ENCODE results near the gene DCP1A. TPM values are rescaled to one million over a fixed set of nuclear protein-coding genes. Genes with fewer than 3 reads are reported as not detected.

The DCP1A gene
- total RNA-seq, 1 donor from 2014 or later = 25.0 TPM

DNA sequence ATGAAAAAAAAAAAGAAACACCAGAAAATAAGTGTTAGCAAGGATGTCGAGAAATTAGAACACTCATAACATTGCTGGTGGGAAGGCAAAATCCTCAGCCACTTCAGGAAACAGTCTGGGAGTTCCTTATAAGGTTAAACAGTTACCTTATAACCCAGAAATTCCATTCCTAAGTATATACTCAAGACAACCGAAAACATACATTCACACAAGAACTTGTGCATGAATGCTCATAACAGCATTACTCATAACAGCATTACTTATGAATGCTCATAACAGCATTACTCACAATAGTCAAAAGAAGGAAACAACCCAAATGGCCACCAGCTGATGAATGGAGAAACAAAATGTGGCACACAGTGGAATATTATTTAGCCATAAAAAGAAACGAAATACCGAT, 34.8 kb upstream of the DCP1A start:
- H3K9ac ChIP-seq (ENCODE audit: low read length) = no peak overlapping the region
- TF ChIP-seq EZH2 (IDR thresholded peaks at IDR 0.05; ENCODE audit: insufficient read depth, low read length) = no peak
- TF ChIP-seq, protein P1, sequence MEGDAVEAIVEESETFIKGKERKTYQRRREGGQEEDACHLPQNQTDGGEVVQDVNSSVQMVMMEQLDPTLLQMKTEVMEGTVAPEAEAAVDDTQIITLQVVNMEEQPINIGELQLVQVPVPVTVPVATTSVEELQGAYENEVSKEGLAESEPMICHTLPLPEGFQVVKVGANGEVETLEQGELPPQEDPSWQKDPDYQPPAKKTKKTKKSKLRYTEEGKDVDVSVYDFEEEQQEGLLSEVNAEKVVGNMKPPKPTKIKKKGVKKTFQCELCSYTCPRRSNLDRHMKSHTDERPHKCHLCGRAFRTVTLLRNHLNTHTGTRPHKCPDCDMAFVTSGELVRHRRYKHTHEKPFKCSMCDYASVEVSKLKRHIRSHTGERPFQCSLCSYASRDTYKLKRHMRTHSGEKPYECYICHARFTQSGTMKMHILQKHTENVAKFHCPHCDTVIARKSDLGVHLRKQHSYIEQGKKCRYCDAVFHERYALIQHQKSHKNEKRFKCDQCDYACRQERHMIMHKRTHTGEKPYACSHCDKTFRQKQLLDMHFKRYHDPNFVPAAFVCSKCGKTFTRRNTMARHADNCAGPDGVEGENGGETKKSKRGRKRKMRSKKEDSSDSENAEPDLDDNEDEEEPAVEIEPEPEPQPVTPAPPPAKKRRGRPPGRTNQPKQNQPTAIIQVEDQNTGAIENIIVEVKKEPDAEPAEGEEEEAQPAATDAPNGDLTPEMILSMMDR (IDR thresholded peaks at IDR 0.05; ENCODE audit: insufficient read depth, low read depth, low read length) = no peak
- H3K79me2 ChIP-seq (ENCODE audit: insufficient read depth, low read length) = no peaks in the 10 kb centered on the region
- Mint-ChIP-seq H3K4me3 (ENCODE audit: unreplicated experiment) (no peak overlapping the region), H3K27me3 (ENCODE audit: low read depth, unreplicated experiment) (peaks cover 12% of the 10 kb centered on the region), H3K9me3 (ENCODE audit: unreplicated experiment) (peaks cover 5% of the 10 kb centered on the region), H3K36me3 (ENCODE audit: low read depth, unreplicated experiment) (no peaks in the 10 kb centered on the region), H3K4me1 (ENCODE audit: low read depth, unreplicated experiment) (peaks cover 2% of the 10 kb centered on the region), H3K27ac (ENCODE audit: unreplicated experiment) (no peak overlapping the region)
- H2AFZ ChIP-seq (ENCODE audit: low read depth, low read length) = no peak overlapping the region
- no peaks in the 10 kb centered on the region for H4K20me1 ChIP-seq (ENCODE audit: insufficient read depth, low read length)
- H3K27ac ChIP-seq (ENCODE audit: low read depth, low read length) = no peak overlapping the region
- no peaks in the 10 kb centered on the region for H3K4me1 ChIP-seq (ENCODE audit: insufficient read depth, low read length)
- peak; percentile 56 for FAIRE-seq
- H3K4me2 ChIP-seq (ENCODE audit: low read length) = no peak overlapping the region
- no peaks in the 10 kb centered on the region for H3K9me3 ChIP-seq (ENCODE audit: insufficient read depth, low read depth, low read length)
- H3K36me3 ChIP-seq (ENCODE audit: insufficient read depth, low read length) = no peaks in the 10 kb centered on the region
- DNase-seq (ENCODE audit: low read depth) = peak; percentile 23
- no peak overlapping the region for H3K4me3 ChIP-seq (ENCODE audit: insufficient read depth, low read depth, low read length)
- peaks cover 1% of the 10 kb centered on the region for H3K27me3 ChIP-seq (ENCODE audit: insufficient read depth, low read length)

DNA sequence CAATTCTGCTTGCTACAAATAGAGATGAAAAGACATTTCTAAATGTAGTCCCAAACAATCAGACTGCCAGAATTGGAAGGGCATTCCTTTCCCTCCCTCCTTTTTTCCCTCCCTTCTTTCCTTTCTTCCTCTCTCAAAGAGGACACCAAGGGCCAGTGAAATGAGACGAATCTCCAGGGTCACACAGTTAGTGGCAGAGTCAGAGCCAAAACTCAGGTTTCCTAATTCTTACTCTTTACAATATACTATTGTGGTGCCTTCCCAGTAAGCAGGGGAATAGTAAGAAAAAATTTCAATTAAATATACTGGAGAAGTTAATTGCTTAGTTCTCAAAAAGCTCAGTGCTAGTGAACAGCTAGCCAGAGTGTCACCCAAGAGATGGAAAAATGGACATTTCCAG, 33.0 kb upstream of the DCP1A start:
- no peaks in the 10 kb centered on the region for H3K79me2 ChIP-seq (ENCODE audit: insufficient read depth, low read length)
- H3K9me3 ChIP-seq (ENCODE audit: insufficient read depth, low read depth, low read length) = no peaks in the 10 kb centered on the region
- Mint-ChIP-seq H3K9me3 (ENCODE audit: unreplicated experiment) (peaks cover 2% of the 10 kb centered on the region), H3K4me3 (ENCODE audit: unreplicated experiment) (no peak overlapping the region), H3K27me3 (ENCODE audit: low read depth, unreplicated experiment) (peaks cover 12% of the 10 kb centered on the region), H3K27ac (ENCODE audit: unreplicated experiment) (no peak overlapping the region), H3K36me3 (ENCODE audit: low read depth, unreplicated experiment) (no peaks in the 10 kb centered on the region), H3K4me1 (ENCODE audit: low read depth, unreplicated experiment) (peaks cover 2% of the 10 kb centered on the region)
- no peak overlapping the region for H3K4me2 ChIP-seq (ENCODE audit: low read length)
- TF ChIP-seq EZH2 (IDR thresholded peaks at IDR 0.05; ENCODE audit: insufficient read depth, low read length) = no peak
- TF ChIP-seq, protein P1 (IDR thresholded peaks at IDR 0.05; ENCODE audit: insufficient read depth, low read depth, low read length) = no peak
- no peak for DNase-seq (ENCODE audit: low read depth)
- no peaks in the 10 kb centered on the region for H3K27me3 ChIP-seq (ENCODE audit: insufficient read depth, low read length)
- H3K4me1 ChIP-seq (ENCODE audit: insufficient read depth, low read length) = no peaks in the 10 kb centered on the region
- no peak overlapping the region for H3K27ac ChIP-seq (ENCODE audit: low read depth, low read length)
- no peak overlapping the region for H2AFZ ChIP-seq (ENCODE audit: low read depth, low read length)
- no peaks in the 10 kb centered on the region for H3K36me3 ChIP-seq (ENCODE audit: insufficient read depth, low read length)
- H3K4me3 ChIP-seq (ENCODE audit: insufficient read depth, low read depth, low read length) = no peak overlapping the region
- no peaks in the 10 kb centered on the region for H4K20me1 ChIP-seq (ENCODE audit: insufficient read depth, low read length)
- no peak overlapping the region for H3K9ac ChIP-seq (ENCODE audit: low read length)
- FAIRE-seq = no peak

DNA sequence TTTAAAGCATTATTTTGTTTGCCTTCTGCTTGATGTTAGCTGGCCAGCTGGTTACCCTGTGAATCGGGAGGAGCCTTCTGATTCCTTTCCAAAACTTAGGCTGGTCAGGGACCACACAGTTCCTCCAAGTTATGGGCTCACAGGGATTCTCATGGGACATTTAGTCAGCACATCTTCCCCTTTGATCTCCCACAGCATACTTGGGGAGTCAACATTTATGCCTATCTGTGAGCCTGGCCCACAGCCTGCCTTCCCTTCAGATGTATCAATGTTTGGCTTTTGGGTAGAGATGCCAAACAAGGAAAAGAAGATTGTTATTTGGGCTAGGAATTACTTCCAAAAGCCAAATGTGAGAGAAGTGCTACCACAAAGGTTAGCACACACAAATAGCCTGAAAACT, 32.6 kb upstream of the DCP1A start:
- no peaks in the 10 kb centered on the region for H3K79me2 ChIP-seq (ENCODE audit: insufficient read depth, low read length)

More for the DNA sequence above, 32.6 kb upstream of the DCP1A start:
- H3K4me3 ChIP-seq (ENCODE audit: insufficient read depth, low read depth, low read length) = no peak overlapping the region
- no peaks in the 10 kb centered on the region for H3K27me3 ChIP-seq (ENCODE audit: insufficient read depth, low read length)
- DNase-seq (ENCODE audit: low read depth) (no peak), FAIRE-seq (no peak)
- Mint-ChIP-seq H3K36me3 (ENCODE audit: low read depth, unreplicated experiment) (no peaks in the 10 kb centered on the region), H3K4me1 (ENCODE audit: low read depth, unreplicated experiment) (peaks cover 2% of the 10 kb centered on the region), H3K27me3 (ENCODE audit: low read depth, unreplicated experiment) (peaks cover 10% of the 10 kb centered on the region), H3K27ac (ENCODE audit: unreplicated experiment) (no peak overlapping the region), H3K4me3 (ENCODE audit: unreplicated experiment) (no peak overlapping the region), H3K9me3 (ENCODE audit: unreplicated experiment) (peaks cover 2% of the 10 kb centered on the region)
- H3K36me3 ChIP-seq (ENCODE audit: insufficient read depth, low read length) = no peaks in the 10 kb centered on the region
- no peak overlapping the region for H3K9ac ChIP-seq (ENCODE audit: low read length)
- no peaks in the 10 kb centered on the region for H4K20me1 ChIP-seq (ENCODE audit: insufficient read depth, low read length)
- no peak overlapping the region for H3K4me2 ChIP-seq (ENCODE audit: low read length)
- no peak overlapping the region for H3K27ac ChIP-seq (ENCODE audit: low read depth, low read length)
- no peak for TF ChIP-seq EZH2 (IDR thresholded peaks at IDR 0.05; ENCODE audit: insufficient read depth, low read length)
- TF ChIP-seq, protein P1 (IDR thresholded peaks at IDR 0.05; ENCODE audit: insufficient read depth, low read depth, low read length) = no peak
- H3K9me3 ChIP-seq (ENCODE audit: insufficient read depth, low read depth, low read length) = no peaks in the 10 kb centered on the region
- H3K4me1 ChIP-seq (ENCODE audit: insufficient read depth, low read length) = no peaks in the 10 kb centered on the region
- no peak overlapping the region for H2AFZ ChIP-seq (ENCODE audit: low read depth, low read length)
